HepG2 (cell line): ENCODE measurements around the gene DNAJC2. TPM values are rescaled to one million over a fixed set of nuclear protein-coding genes. Genes with fewer than 3 reads are reported as not detected.
A peak's percentile ranks its signal among the peaks of the same experiment; 100 is the strongest.

Experiments used
- ATAC-seq: fragments of 200-7000 bp; cut with Tn5 transposase; 3 replicates; pipeline ENCODE4 v1.9.1; 2020; ENCODE audit warnings: mild to moderate bottlenecking, moderate library complexity
- BruUV-seq: library from RNA; stranded (reverse); fragments of 400-500 nt; replicated peaks from 2 replicates; lab custom pipeline; 2021; lab: Mats Ljungman, UMichigan
- CTCF ChIA-PET: fragments of 300-600 bp; formaldehyde crosslinking; extraction: SDS; loops from one replicate; lab custom pipeline; 2021; ENCODE audit warnings: low total read pairs, inconsistent platforms, low intra/inter-chr PET ratio; lab: Yijun Ruan, JAX
- POLR2A ChIA-PET: fragments of 350-600 bp; sonication (Branson Sonifier 250); formaldehyde crosslinking; loops from one replicate; lab custom pipeline; 2020; ENCODE audit warnings: antibody characterized with exemption, inconsistent platforms; lab: Yijun Ruan, JAX
- DNase-seq: peaks from one replicate; pipeline ENCODE4 v3.0.0-alpha.2; 2015; ENCODE audit warnings: low spot score
- FAIRE-seq: peaks from 3 replicates; lab custom pipeline; 2011; peaks lifted over from hg19 to GRCh38; lab: Jason Lieb, UNC
- H2AFZ ChIP-seq: one replicate; pipeline ENCODE4 v1.6.1; 2011; ENCODE audit warnings: low read length, inconsistent platforms
- H3K27ac ChIP-seq: fragments of 300-600 bp; 3 replicates; pipeline ENCODE4 v1.8.0; 2011; ENCODE audit warnings: mixed run types, mild to moderate bottlenecking, mixed read lengths, low read length, inconsistent platforms; ENCODE audit not compliant: insufficient read depth; ENCODE audit errors: extremely low read length
- H3K27me3 ChIP-seq, 2 experiments: fragments of 200-600 bp in 1 of 2; 2 replicates in 1 of 2; 3 replicates in 1 of 2; pipeline versions ENCODE4 v1.6.0 to v1.8.0; 2011; ENCODE audit warnings: low read length in 2 of 2, mild to moderate bottlenecking in 2 of 2, moderate library complexity in 2 of 2, inconsistent platforms in 1 of 2; ENCODE audit not compliant: insufficient read depth in 2 of 2, control insufficient read depth in 1 of 2
- H3K36me3 ChIP-seq, 2 experiments: fragments of 200-600 bp in 1 of 2; replicated peaks in 1 of 2; 2 replicates in 1 of 2; 3 replicates in 1 of 2; pipeline versions ENCODE4 v1.5.1 to v1.8.0; 2011; ENCODE audit warnings: low read length in 2 of 2, inconsistent platforms in 1 of 2; ENCODE audit not compliant: insufficient read depth in 2 of 2, control insufficient read depth in 1 of 2
- H3K4me1 ChIP-seq: 2 replicates; pipeline ENCODE4 v1.5.1; 2012; ENCODE audit warnings: low read length, inconsistent platforms; ENCODE audit not compliant: insufficient read depth
- H3K4me2 ChIP-seq: 2 replicates; pipeline ENCODE4 v1.6.0; 2011; ENCODE audit warnings: low read depth, low read length, inconsistent platforms
- H3K4me3 ChIP-seq, 3 experiments: fragments of 200-600 bp in 1 of 3; sonication (generic), shearing (Covaris generic) in 1 of 3; replicated peaks in 1 of 3; 2 replicates each; pipeline ENCODE4 v1.5.1; 2011 to 2016; ENCODE audit warnings: low read length in 3 of 3, inconsistent platforms in 2 of 3, low read depth in 2 of 3, mild to moderate bottlenecking in 2 of 3, control low read depth in 1 of 3, mixed read lengths in 1 of 3; ENCODE audit not compliant: insufficient read depth in 1 of 3
- H3K79me2 ChIP-seq: one replicate; pipeline ENCODE4 v1.6.1; 2011; ENCODE audit warnings: low read length, inconsistent platforms; ENCODE audit not compliant: insufficient read depth
- H3K9ac ChIP-seq: 2 replicates; pipeline ENCODE4 v1.6.0; 2011; ENCODE audit warnings: mild to moderate bottlenecking, low read depth, low read length, inconsistent platforms; ENCODE audit not compliant: insufficient read depth
- H3K9me3 ChIP-seq: 2 replicates; pipeline ENCODE4 v1.5.1; 2012; ENCODE audit warnings: mild to moderate bottlenecking, low read length
- H4K20me1 ChIP-seq: 2 replicates; pipeline ENCODE4 v1.6.0; 2011; ENCODE audit warnings: inconsistent platforms, mild to moderate bottlenecking, low read length, moderate library complexity; ENCODE audit not compliant: insufficient read depth
- ARID5B ChIP-seq: IDR thresholded peaks from 2 replicates; pipeline ENCODE4 v1.4.0; 2020; ENCODE audit warnings: mild to moderate bottlenecking, missing genetic modification reagents
- CSRNP2 ChIP-seq: sonication (generic); formaldehyde crosslinking; conservative IDR thresholded peaks from 2 replicates; pipeline ENCODE4 v1.8.0; 2022; ENCODE audit warnings: low read depth, missing genetic modification reagents
- KAT8 ChIP-seq: IDR thresholded peaks from 2 replicates; pipeline ENCODE4 v1.6.1; 2016; ENCODE audit warnings: missing genetic modification reagents, missing compliant biosample characterization
- LCORL ChIP-seq, 2 experiments: fragments of 450-650 bp in 1 of 2; sonication (generic) in 1 of 2; formaldehyde crosslinking in 1 of 2; IDR thresholded peaks; 2 replicates each; pipeline versions ENCODE4 v1.5.0 to v1.6.1; 2017 to 2020; ENCODE audit warnings: antibody characterized with exemption in 1 of 2, missing genetic modification reagents in 1 of 2
- NCOA5 ChIP-seq: sonication (generic); formaldehyde crosslinking; IDR thresholded peaks from 2 replicates; pipeline ENCODE4 v1.4.0; 2020; ENCODE audit warnings: missing genetic modification reagents
- SOX13 ChIP-seq, 3 experiments: fragments of 450-650 bp in 1 of 3; sonication (generic) in 1 of 3; formaldehyde crosslinking in 1 of 3; IDR thresholded peaks in 2 of 3; conservative IDR thresholded peaks in 1 of 3; 2 replicates each; pipeline versions ENCODE4 v1.5.0 to v1.6.1; 2016 to 2020; ENCODE audit warnings: antibody characterized with exemption in 1 of 3, mild to moderate bottlenecking in 1 of 3, missing compliant biosample characterization in 1 of 3, missing genetic modification reagents in 1 of 3, moderate library complexity in 1 of 3
- SOX5 ChIP-seq: IDR thresholded peaks from 2 replicates; pipeline ENCODE4 v1.6.1; 2016; ENCODE audit warnings: borderline replicate concordance
- TEAD3 ChIP-seq: optimal IDR thresholded peaks from 2 replicates; pipeline ENCODE3; 2016; ENCODE audit warnings: borderline replicate concordance
- ZNF564 ChIP-seq: sonication (generic); formaldehyde crosslinking; IDR thresholded peaks from 2 replicates; pipeline ENCODE4 v1.8.1; 2023; ENCODE audit warnings: mild to moderate bottlenecking, missing genetic modification reagents
- ZNF605 ChIP-seq: sonication (generic); formaldehyde crosslinking; IDR thresholded peaks from 2 replicates; pipeline ENCODE4 v1.8.0; 2022; ENCODE audit warnings: mild to moderate bottlenecking, missing genetic modification reagents
- ZNF644 ChIP-seq: IDR thresholded peaks from 2 replicates; pipeline ENCODE4 v1.6.1; 2016; ENCODE audit warnings: low read depth
- WGBS: methylation state at CpG from one replicate; pipeline ENCODE4 v1.1.6; 2017; ENCODE audit warnings: low lambda C conversion rate; 5-methylcytosine and 5-hydroxymethylcytosine counted together
- in situ Hi-C: cut with HindIII; loops from 2 replicates; pipeline ENCODE4 v1.10.0; 2017; ENCODE audit warnings: low pct_unique_long_range_greater_than_20kb; ENCODE audit not compliant: extremely low pct_ligation_motif_present
- intact Hi-C: fragments of 100-400 bp; cut with micrococcal nuclease; formaldehyde crosslinking; loops from one replicate; pipeline ENCODE4 v1.10.0; 2022; ENCODE audit not compliant: unreplicated experiment
- polyA plus RNA-seq, 8 experiments: library from polyadenylated mRNA; depleted of rRNA in 3 of 8; stranded (reverse) in 7 of 8; unstranded in 1 of 8; fragments of >200 nt; fragmentation: Illumina TruSeq in 4 of 8; extraction: Trizol in 4 of 8; gene quantifications; 2 replicates each; pipeline versions ENCODE4 v1.2.1 to v1.2.3, GENCODE V29; 2011 to 2016; ENCODE audit warnings: low read depth in 4 of 8, missing spikeins in 1 of 8, mixed read lengths in 1 of 8; ENCODE audit not compliant: insufficient read depth in 1 of 8
- total RNA-seq, 5 experiments: library from RNA; depleted of rRNA; stranded (reverse); fragments of >200 nt; fragmentation: Illumina TruSeq; extraction: Trizol; gene quantifications; 2 replicates each; pipeline ENCODE4 v1.2.3, GENCODE V29; 2016; ENCODE audit warnings: low read depth in 1 of 5

Gene DNAJC2
- total and polyA plus RNA-seq, 2 of the 13 experiments (the other 11 are each of a cell fraction or from before 2014, with no cell fraction given): 19.6 to 42.0 TPM

GRCh38 chr7:103380395-103381191 lies 36.0 kb upstream of the DNAJC2 start:
- no peak overlapping the region for H3K9ac ChIP-seq
- ChIA-PET POLR2A (no interaction called here), CTCF (no interaction called here)
- no TSS peak for BruUV-seq
- in situ Hi-C loops (no loop called here), intact Hi-C loops (no loop called here)
- no peak overlapping the region for H3K27ac ChIP-seq
- DNase-seq: peak; percentile 38
- no peaks in the 10 kb centered on the region for H3K36me3 ChIP-seq
- H3K4me1 ChIP-seq: peaks cover 11% of the 10 kb centered on the region
- H2AFZ ChIP-seq: no peak overlapping the region
- FAIRE-seq: no peak
- no peak overlapping the region for H3K4me2 ChIP-seq
- H3K4me3 ChIP-seq: no peak overlapping the region
- H3K9me3 ChIP-seq: no peaks in the 10 kb centered on the region
- ATAC-seq: peak; percentile 64; the same call in 2 of the 3 replicates
- H4K20me1 ChIP-seq: no peaks in the 10 kb centered on the region
- 47% methylated on average over 5 of the region's 5 CpGs for WGBS
- H3K79me2 ChIP-seq: no peaks in the 10 kb centered on the region
- no peaks in the 10 kb centered on the region for H3K27me3 ChIP-seq
- TF ChIP-seq SOX5 (CRISPR knock-in tag) (0 out of 2 replicates have a peak, but pooled peaks have one; percentile 26), SOX13 (IDR thresholded peaks at IDR 0.05) (no peak), SOX13 (CRISPR knock-in tag; conservative IDR thresholded peaks at IDR 0.05 in 1 of 2, IDR thresholded peaks at IDR 0.05 in 1 of 2) (peak in 1 of 2 experiments; percentile 40; a peak in 1 of 4 replicates), ZNF605 (CRISPR knock-in tag) (no peak), TEAD3 (peak; percentile 47), ARID5B (CRISPR knock-in tag) (0 out of 2 replicates have a peak, but pooled peaks have one; percentile 22), LCORL (IDR thresholded peaks at IDR 0.05) (no peak), LCORL (CRISPR knock-in tag; IDR thresholded peaks at IDR 0.05) (0 out of 2 replicates have a peak, but pooled peaks have one; percentile 16), CSRNP2 (CRISPR knock-in tag) (no peak), KAT8 (CRISPR knock-in tag) (no peak), ZNF644 (CRISPR knock-in tag) (no peak), NCOA5 (CRISPR knock-in tag) (no peak), ZNF564 (CRISPR knock-in tag) (no peak)
